Activated CD8-positive, alpha-beta T cell treated with anti-CD3 and anti-CD28 coated beads for 36 hours (primary cell): Measurements from ENCODE around the gene SYCP3. TPM values are rescaled to one million over a fixed set of nuclear protein-coding genes. Genes with fewer than 3 reads are reported as not detected.

Experiments used
- ATAC-seq: fragments of 200-7000 bp; cut with Tn5 transposase; one replicate; pipeline ENCODE4 v1.10.0; 2021; ENCODE audit warnings: mild to moderate bottlenecking, moderate library complexity
- CTCF ChIA-PET: fragments of 350-600 bp; sonication (Branson Sonifier 250); formaldehyde crosslinking; loops from one replicate; lab custom pipeline; 2021; ENCODE audit warnings: antibody characterized with exemption; lab: Charles Lee
- POLR2A ChIA-PET: fragments of 350-600 bp; sonication (Branson Sonifier 250); formaldehyde crosslinking; loops from one replicate; lab custom pipeline; 2021; ENCODE audit warnings: antibody characterized with exemption; lab: Charles Lee
- DNase-seq: peaks from one replicate; pipeline ENCODE4 v3.0.0-alpha.2; 2020
- H3K27ac Mint-ChIP-seq: one replicate; pipeline ENCODE4 v1.8.0; 2021; ENCODE audit warnings: mild to moderate bottlenecking, mixed read lengths
- H3K27me3 Mint-ChIP-seq: one replicate; pipeline ENCODE4 v1.8.0; 2021; ENCODE audit warnings: mixed read lengths
- H3K36me3 Mint-ChIP-seq: one replicate; pipeline ENCODE4 v1.8.0; 2021; ENCODE audit warnings: low read depth, mixed read lengths
- H3K4me1 Mint-ChIP-seq: one replicate; pipeline ENCODE4 v1.8.0; 2021; ENCODE audit warnings: low read depth, mixed read lengths
- H3K4me3 Mint-ChIP-seq: one replicate; pipeline ENCODE4 v1.8.0; 2021; ENCODE audit warnings: mild to moderate bottlenecking, moderate library complexity, mixed read lengths
- H3K9me3 Mint-ChIP-seq: one replicate; pipeline ENCODE4 v1.8.0; 2021; ENCODE audit warnings: mixed read lengths
- intact Hi-C: fragments of 100-400 bp; cut with micrococcal nuclease; formaldehyde crosslinking; loops from one replicate; pipeline ENCODE4 v1.10.0; 2022
- total RNA-seq, 2 experiments: library from RNA; stranded (reverse); gene quantifications; one replicate each; pipeline ENCODE4 v1.2.3, GENCODE V29; 2021
- TF ChIP-seq, protein P1 (sequence below): fragments of 200-600 bp; IDR thresholded peaks from one replicate; pipeline ENCODE4 v1.8.0; 2022; ENCODE audit warnings: antibody characterized with exemption, mild to moderate bottlenecking

SYCP3 gene
- total RNA-seq, 2 experiments from 2014 or later: 0.09 to 0.36 TPM

- Mint-ChIP-seq H3K4me1 (peaks cover 25% of the 10 kb centered on the region), H3K4me3 (no peak overlapping the region), H3K36me3 (peaks cover 33% of the 10 kb centered on the region), H3K27me3 (no peaks in the 10 kb centered on the region), H3K27ac (no peak overlapping the region), H3K9me3 (no peaks in the 10 kb centered on the region)
- POLR2A ChIA-PET: interaction anchor here (0.7 to 3.5 kb wide), 2 partner anchors 51 to 213 kb away, joined by 3 to 16 read pairs; partner anchors contain the start of gene GNPTAB
- TF ChIP-seq, protein P1, sequence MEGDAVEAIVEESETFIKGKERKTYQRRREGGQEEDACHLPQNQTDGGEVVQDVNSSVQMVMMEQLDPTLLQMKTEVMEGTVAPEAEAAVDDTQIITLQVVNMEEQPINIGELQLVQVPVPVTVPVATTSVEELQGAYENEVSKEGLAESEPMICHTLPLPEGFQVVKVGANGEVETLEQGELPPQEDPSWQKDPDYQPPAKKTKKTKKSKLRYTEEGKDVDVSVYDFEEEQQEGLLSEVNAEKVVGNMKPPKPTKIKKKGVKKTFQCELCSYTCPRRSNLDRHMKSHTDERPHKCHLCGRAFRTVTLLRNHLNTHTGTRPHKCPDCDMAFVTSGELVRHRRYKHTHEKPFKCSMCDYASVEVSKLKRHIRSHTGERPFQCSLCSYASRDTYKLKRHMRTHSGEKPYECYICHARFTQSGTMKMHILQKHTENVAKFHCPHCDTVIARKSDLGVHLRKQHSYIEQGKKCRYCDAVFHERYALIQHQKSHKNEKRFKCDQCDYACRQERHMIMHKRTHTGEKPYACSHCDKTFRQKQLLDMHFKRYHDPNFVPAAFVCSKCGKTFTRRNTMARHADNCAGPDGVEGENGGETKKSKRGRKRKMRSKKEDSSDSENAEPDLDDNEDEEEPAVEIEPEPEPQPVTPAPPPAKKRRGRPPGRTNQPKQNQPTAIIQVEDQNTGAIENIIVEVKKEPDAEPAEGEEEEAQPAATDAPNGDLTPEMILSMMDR: no peak
- ATAC-seq (no peak), DNase-seq (no peak)
- intact Hi-C loops: no loop called here
- CTCF ChIA-PET: interaction anchor here (1.1 to 7.8 kb wide), 8 partner anchors 15 to 288 kb away, joined by 3 to 104 read pairs (median 12); partner anchors contain the start of gene GNPTAB
Observed at GRCh38 chr12:101779200-101779599, 39.9 kb upstream of the SYCP3 start.

GRCh38 chr12:101777978-101778377 lies 38.7 kb upstream of the SYCP3 start:
- TF ChIP-seq, protein P1: no peak
- ChIA-PET CTCF (interaction anchor here (1.5 to 7.8 kb wide), 5 partner anchors 16 to 363 kb away, joined by 5 to 104 read pairs (median 37); partner anchors contain the start of gene GNPTAB), POLR2A (interaction anchor here (0.9 kb wide), 1 partner anchor 22 kb away, joined by 3 read pairs; no protein-coding TSS in a partner anchor)
- peaks cover 23% of the 10 kb centered on the region for H3K4me1 Mint-ChIP-seq
- peak overlapping the region; percentile 9 for H3K27ac Mint-ChIP-seq
- intact Hi-C loops: no loop called here
- ATAC-seq (no peak), DNase-seq (no peak)
- no peaks in the 10 kb centered on the region for H3K9me3 Mint-ChIP-seq
- peaks cover 35% of the 10 kb centered on the region for H3K36me3 Mint-ChIP-seq
- H3K27me3 Mint-ChIP-seq: no peaks in the 10 kb centered on the region
- H3K4me3 Mint-ChIP-seq: no peak overlapping the region

GRCh38 chr12:101777485-101777884 lies 38.2 kb upstream of the SYCP3 start:
- CTCF ChIA-PET: interaction anchor here (0.8 to 7.8 kb wide), 5 partner anchors 9 to 363 kb away, joined by 3 to 104 read pairs (median 25); partner anchors contain the start of gene GNPTAB
- DNase-seq: no peak
- Mint-ChIP-seq H3K27me3 (no peaks in the 10 kb centered on the region), H3K36me3 (peaks cover 32% of the 10 kb centered on the region), H3K27ac (peak overlapping the region; percentile 9), H3K9me3 (no peaks in the 10 kb centered on the region), H3K4me3 (no peak overlapping the region), H3K4me1 (peaks cover 18% of the 10 kb centered on the region)
- POLR2A ChIA-PET: interaction anchor here (0.9 kb wide), 1 partner anchor 22 kb away, joined by 3 read pairs; no protein-coding TSS in a partner anchor
- TF ChIP-seq, protein P1: no peak
- intact Hi-C loops: no loop called here
- no peak for ATAC-seq

GRCh38 chr12:101775816-101776215 lies 36.6 kb upstream of the SYCP3 start:
- CTCF ChIA-PET: interaction anchor here (0.8 to 7.8 kb wide), 5 partner anchors 17 to 64 kb away, joined by 3 to 104 read pairs (median 3); partner anchors contain the start of gene GNPTAB
- Mint-ChIP-seq H3K27me3 (no peaks in the 10 kb centered on the region), H3K4me1 (peaks cover 8% of the 10 kb centered on the region), H3K9me3 (no peaks in the 10 kb centered on the region), H3K36me3 (peaks cover 36% of the 10 kb centered on the region), H3K4me3 (no peak overlapping the region), H3K27ac (no peak overlapping the region)
- ATAC-seq: no peak
- DNase-seq: no peak
- intact Hi-C loops: no loop called here
- POLR2A ChIA-PET: interaction anchor here (0.8 kb wide), 1 partner anchor 63 kb away, joined by 3 read pairs; no protein-coding TSS in a partner anchor
- TF ChIP-seq, protein P1: no peak

DNA sequence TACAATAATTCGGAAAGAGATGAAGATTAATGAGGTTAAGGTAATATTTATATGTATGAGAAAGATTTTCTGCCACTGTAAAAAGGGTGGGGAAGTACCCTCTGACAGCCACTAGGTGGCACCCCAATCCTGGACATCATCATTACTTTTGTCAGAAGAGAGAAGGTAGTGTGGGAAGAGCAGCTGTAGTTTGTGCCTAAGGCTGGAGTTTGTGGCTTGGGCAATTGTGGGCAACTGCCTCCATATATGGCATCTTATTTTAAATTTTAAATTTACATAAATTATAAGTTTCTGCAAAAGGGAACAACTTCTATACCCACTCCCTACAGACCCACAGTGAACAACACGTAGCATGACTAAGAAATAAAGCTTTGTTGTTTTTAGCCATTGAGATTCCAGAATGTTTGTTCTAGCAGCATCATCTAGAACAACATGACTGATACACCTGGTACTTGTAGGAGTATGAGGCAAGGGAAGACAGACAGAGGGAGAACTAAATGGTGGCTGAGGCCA lies 34.4 kb upstream of the SYCP3 start:
- Mint-ChIP-seq H3K36me3 (peaks cover 28% of the 10 kb centered on the region), H3K27ac (no peak overlapping the region), H3K27me3 (no peaks in the 10 kb centered on the region), H3K4me3 (no peak overlapping the region), H3K9me3 (no peaks in the 10 kb centered on the region), H3K4me1 (peaks cover 4% of the 10 kb centered on the region)
- TF ChIP-seq, protein P1: peak; percentile 86
- ATAC-seq: peak; percentile 95
- CTCF ChIA-PET: interaction anchor here (0.6 to 7.9 kb wide), 30 partner anchors 8 to 366 kb away, joined by 3 to 199 read pairs (median 4); partner anchors contain the start of genes ARL1 and GNPTAB
- peak; percentile 72 for DNase-seq
- intact Hi-C loops: loop anchor here (1.0 to 2.0 kb wide), 2 partner anchors 57 to 66 kb away; partner anchors contain the start of gene GNPTAB
- POLR2A ChIA-PET: interaction anchor here (1.0 to 1.3 kb wide), 2 partner anchors 56 to 65 kb away, joined by 4 to 7 read pairs; partner anchors contain the start of gene GNPTAB
